GM04504 (cell line): ENCODE results near the gene CBY3.
"Not testable (repeated sequence)": the region's sequence is repeated elsewhere in the genome, so short reads cannot be mapped to it uniquely, and the experiment has no call there.

Experiments
- DNase-seq: peaks from one replicate; pipeline ENCODE4 v3.0.0-alpha.2; 2012; ENCODE audit warnings: low read depth

The CBY3 gene

DNA sequence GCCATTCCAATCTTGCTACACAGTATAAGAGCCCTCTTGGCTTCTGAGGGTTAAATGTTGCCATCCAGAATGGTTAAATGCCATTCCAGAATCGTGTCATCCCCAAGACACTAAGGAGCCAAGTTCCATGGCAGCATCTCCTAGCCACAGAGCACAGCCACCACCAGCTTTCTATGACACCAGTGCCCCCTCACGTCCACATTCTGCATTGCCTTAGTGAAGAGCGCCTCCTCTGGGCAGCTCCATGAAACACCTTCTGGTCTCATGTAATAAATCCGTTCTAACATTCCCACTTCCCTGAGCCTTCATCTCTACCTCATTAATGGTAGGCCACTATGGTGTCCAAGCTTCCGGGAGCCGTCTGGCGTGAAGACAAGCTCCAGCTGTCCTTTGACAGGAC lies 12.4 kb downstream of the CBY3 start:
- DNase-seq: no peak

DNA sequence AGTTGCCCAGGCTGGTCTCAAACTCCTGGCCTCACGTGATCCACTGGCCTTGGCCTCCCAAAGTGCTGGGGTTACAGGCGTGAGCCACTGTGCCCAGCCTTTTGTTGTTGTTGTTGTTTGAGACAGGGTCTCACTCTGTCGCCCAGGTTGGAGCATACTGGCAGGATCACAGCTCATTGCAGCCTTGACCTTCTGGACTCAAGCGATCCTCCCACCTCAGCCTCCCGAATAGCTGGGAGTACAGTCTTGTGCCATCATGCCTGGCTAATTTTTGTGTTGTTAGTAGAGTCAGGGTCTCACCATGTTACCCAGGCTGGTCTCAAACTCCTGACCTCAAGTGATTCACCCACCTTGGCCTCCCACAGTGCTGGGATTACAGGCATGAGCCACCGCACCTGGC lies 19.2 kb downstream of the CBY3 start:
- DNase-seq: not testable (repeated sequence)

DNA sequence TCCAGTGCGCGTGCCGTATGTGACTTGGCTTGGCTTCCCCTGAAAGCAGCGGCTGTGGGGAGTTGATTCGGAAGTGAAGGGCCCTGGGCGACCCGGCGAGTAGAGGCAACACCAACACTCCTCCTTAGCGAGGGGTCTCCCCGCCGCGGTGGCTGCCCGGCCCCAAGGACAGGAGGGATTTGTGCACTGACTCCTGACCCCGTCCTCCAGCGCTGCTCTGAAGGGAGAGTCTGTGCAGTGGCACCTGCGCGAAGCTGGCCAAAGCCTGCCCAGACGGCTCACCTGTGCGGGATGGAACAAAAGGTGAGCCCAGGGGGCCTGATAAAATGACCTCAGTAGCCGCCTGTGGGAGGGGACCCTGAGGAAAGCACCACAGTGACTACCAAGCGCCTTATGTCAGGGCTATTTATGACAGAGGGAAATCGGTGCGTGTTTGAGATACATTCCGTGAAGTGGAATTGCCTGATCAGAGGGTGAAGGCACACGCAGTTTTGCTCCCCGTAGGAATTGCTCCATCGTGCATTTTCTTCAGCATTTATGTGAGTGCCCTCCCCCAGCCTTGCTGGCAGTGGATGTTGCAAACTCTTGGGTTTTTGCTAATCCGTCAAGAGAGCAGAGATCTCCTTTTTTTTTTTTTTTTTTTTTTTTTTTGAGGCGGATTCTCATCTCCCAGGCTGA lies 22.5 kb downstream of the CBY3 start:
- not testable (repeated sequence) for DNase-seq

DNA sequence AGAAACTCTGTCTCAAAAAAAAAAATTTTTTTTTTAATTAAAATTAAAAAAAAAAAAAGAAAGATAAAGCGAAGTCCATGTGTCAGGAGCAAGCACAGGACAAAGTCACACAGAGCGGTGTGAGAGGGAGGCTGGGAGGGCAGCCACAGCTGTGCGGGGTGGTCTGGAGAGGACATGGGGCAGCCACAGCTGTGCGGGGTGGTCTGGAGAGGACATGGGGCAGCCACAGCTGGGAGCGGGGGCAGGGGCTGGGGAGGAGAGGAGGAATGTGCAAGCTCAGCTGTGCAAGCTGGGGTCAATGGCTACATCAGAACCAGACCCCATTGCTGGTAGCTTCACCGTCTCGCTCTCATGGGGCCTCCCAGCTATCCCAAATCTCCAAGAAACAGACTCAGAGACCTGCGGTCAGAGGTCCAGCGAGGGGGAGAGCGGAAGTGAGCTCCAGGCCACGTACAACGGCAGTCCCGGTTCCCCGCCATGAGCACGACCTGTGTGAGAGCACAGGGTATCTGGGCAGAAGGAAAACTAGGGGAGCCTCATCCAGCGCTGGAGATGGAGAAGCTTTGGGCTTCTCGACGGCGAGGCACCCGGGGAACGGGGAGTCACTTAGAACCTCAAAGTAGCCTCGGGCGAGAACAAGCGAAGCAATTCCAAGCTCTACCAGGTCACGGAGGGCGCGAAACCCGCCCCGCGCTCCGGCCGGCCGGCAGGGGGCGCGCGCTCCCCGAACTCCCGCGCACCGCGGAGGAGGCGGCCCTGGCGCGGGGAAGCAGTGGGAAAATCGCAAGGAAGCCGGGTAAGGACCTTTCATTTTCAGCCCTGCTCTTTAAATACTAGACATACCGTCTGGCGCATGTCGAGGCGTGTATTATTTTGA lies 23.3 kb downstream of the CBY3 start:
- DNase-seq: not testable (repeated sequence)

DNA sequence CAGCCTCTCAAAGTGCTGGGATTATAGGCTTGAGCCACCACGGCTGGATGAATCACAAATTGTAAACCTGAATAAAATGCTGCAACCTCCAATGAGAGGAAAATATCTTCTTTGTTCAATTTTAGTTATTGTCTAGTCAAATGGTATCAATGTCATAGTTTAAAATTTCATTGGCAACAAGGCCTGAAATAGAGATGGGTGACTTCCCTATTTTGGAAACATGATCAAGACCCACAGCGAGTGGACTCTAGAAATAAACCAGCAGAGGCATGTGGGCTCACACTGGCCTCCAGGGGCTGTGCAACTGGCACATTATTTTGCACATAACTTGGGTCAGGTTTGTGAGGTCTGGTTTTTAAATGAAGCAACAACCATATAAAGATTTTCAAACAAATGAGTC lies 27.7 kb downstream of the CBY3 start:
- not testable (repeated sequence) for DNase-seq

DNA sequence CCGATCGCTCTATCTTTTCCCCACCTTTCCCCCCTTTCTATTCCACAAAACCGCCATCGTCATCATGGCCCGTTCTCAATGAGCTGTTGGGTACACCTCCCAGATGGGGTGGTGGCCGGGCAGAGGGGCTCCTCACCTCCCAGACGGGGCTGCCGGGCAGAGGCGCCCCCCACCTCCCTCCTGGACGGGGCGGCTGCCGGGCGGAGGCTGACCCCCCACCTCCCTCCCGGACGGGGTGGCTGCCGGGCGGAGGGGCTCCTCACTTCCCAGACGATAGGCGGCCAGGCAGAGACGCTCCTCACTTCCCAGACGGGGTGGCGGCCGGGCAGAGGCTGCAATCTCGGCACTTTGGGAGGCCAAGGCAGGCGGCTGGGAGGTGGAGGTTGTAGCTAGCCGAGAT lies 30.6 kb downstream of the CBY3 start:
- DNase-seq: not testable (repeated sequence)

DNA sequence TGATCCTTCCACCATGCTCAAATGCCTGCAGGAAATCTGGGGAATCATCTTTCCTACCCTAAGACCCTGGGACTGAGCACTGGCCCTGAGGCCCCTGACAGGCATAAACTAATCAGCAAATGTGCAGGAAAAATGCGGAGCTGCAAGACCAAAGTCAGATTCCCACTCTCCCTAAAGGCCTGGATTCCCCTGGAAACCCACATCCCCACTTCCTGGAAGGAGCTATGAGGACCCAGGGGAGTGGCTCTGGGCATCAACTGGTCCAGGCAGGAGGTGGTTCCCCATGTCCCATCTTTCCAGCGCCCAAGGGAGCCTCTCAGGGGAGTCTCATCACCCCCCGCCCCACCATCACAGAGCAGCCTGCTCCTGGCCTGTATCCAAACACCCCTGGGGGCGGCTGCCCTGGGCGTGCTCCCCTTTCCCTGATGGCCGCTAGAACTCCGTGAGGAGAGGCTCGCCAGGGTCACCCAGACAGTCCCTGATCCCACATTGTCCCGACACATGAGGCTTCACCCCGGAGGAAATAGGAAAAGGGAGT lies 31.6 kb downstream of the CBY3 start:
- DNase-seq: not testable (repeated sequence)

DNA sequence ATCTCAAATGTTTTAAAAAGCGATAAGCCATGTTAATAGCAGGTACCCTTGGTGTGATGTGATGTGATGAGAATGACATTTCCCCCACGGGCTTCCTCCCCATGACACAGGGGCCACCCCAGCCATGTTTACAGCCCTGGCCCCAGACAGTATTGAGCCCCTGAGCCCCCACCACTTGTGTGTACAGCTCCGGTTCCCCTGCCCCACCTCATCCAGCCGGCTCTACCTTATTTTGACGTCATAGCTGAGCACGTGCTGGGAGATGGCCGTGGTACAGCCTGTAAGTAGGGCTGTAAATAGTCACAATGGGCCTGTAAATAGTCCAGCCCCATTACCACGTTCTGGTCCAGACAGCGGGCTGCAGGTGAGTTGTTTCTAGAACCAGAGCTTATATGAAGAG lies 32.4 kb downstream of the CBY3 start:
- no peak for DNase-seq

DNA sequence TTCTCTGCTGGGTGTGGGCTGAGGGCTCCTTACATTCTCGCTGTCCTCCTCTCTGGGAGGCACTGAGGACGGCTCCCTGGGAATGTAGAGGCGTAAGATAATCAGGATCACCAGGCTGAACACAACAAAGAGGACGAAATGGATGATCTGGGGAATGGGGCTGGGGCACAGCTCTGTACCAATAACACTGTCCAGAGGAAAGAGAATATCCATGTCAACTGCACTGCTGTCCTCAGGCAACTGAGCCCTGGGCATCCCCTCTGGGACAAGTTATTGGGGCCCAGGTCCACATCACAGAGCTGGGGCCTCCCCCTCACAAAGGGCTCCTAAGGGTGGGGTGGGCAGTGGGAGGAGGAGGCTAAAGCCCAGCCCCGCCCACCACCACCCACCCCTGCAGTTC lies 36.1 kb downstream of the CBY3 start:
- DNase-seq: not testable (repeated sequence)

DNA sequence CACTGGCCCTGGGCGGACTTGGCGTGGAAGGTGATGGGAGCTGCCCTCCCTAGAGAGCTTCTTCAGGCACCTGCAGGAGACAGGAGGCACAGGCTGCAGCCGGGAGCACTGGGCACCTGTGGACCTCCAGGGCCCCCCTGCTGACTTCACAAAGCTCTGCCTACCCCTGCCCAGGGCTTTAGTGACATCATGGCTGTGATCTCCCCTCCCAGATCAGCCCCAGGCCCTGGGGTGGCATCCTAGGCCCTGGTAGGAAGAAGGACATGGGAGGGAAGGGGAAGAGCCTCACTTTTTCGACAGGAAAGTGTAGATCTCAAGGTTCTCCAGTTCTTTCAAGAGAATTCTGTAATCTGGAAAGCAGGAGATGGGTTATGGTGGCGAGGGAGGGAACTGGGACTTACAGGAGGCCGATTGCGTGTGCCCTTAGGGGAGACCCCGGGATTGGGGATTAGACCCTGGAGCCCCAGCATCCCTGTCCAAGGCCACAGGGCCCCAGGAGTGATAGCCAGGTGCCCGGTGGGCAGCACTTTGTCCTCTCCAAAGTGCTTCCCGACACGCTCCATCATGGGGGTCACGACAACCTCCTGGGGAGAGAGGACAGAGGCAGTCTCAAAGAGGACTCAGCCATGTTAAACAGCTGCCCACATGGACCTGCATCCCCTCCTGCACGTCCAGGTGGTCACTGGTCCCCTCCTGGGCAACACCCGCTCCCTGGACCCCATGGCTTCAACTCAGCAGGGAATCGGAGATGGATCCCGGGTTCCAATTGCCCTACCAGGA lies 37.5 kb downstream of the CBY3 start:
- DNase-seq: not testable (repeated sequence)

DNA sequence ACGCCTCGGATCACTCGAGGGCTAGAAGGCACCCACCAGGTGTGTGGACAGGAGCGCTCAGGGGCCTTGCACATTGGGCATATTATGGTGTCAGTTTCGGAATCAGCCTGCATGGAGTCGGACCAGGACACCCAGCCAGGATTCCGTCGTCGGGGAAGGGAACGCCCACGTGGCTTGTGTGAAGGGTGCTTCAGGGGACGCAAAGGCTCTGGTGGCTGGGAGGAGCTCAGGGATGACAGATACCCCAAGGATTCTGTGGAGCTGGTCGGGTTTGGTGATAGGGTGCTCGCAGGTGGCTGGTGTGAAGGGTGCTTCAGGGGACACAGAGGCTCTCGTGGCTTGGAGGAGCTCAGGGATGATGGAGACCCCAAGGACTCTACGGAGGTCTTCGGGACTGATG lies 38.2 kb downstream of the CBY3 start:
- DNase-seq: not testable (repeated sequence)

DNA sequence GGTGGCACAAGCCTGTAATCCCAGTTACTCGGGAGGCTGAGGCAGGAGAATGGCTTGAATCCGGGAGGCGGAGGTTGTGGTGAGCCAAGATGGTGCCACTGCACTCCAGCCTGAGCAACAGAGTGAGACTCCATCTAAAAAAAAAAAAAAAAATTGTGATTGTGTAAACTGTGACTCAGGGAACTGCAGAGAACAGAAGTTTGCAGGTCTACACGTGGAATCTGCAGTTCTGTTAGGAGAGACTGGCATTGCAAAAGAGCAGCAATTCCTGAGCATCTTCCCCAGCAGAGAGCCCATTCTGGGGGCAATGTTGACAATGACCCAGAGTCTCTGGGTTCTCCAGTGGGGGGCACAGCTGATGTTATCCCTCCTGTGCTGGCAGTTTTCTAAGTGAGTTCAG lies 39.1 kb downstream of the CBY3 start:
- DNase-seq: not testable (repeated sequence)

DNA sequence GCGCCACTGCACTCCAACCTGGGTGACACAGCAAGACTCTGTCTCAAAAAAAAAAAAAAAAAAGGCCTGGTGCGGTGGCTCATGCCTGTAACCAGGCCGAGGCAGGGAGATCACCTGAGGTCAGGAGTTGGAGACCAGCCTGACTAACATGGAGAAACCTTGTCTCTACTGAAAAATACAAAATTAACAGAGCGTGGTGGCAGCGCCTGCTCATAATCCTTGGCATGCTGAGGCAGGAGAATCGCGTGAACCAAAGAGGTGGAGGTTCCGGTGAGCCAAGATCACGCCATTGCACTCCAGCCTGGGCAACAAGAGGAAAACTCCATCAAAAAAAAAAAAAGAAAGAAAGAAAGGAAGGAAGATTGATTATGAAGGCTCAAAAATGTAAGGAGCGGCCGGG lies 41.5 kb downstream of the CBY3 start:
- not testable (repeated sequence) for DNase-seq

DNA sequence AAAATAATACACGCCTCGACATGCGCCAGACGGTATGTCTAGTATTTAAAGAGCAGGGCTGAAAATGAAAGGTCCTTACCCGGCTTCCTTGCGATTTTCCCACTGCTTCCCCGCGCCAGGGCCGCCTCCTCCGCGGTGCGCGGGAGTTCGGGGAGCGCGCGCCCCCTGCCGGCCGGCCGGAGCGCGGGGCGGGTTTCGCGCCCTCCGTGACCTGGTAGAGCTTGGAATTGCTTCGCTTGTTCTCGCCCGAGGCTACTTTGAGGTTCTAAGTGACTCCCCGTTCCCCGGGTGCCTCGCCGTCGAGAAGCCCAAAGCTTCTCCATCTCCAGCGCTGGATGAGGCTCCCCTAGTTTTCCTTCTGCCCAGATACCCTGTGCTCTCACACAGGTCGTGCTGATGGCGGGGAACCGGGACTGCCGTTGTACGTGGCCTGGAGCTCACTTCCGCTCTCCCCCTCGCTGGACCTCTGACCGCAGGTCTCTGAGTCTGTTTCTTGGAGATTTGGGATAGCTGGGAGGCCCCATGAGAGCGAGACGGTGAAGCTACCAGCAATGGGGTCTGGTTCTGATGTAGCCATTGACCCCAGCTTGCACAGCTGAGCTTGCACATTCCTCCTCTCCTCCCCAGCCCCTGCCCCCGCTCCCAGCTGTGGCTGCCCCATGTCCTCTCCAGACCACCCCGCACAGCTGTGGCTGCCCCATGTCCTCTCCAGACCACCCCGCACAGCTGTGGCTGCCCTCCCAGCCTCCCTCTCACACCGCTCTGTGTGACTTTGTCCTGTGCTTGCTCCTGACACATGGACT lies 46.3 kb downstream of the CBY3 start:
- not testable (repeated sequence) for DNase-seq

DNA sequence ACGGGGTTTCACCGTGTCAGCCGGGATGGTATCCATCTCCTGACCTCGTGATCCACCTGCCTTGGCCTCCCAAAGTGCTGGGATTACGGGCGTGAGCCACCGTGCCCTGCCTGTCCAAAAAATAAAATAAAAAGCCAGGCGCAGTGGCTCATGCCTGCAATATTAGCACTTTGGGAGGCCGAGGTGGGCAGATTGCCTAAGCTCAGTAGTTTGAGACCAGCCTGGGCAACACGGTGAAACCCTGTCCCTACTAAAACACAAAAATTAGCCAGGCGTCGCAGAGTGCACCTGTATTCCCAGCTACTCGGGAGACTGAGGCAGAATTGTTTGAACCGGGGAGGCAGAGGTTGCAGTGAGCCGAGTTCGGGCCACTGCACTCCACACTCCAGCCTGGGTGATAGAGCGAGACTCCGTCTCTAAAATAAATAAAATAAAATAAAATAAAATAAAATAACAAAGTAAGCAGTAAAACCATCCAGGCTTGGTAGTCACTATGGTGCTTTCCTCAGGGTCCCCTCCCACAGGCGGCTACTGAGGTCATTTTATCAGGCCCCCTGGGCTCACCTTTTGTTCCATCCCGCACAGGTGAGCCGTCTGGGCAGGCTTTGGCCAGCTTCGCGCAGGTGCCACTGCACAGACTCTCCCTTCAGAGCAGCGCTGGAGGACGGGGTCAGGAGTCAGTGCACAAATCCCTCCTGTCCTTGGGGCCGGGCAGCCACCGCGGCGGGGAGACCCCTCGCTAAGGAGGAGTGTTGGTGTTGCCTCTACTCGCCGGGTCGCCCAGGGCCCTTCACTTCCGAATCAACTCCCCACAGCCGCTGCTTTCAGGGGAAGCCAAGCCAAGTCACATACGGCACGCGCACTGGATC lies 47.1 kb downstream of the CBY3 start:
- not testable (repeated sequence) for DNase-seq
